NCI-H510A treated with DMSO at 0.1 percent for 48 hours (cell line): ENCODE data around the gene STK39.
"Not testable (repeated sequence)": the region's sequence is repeated elsewhere in the genome, so short reads cannot be mapped to it uniquely, and the experiment has no call there.

Experiments used
- DNase-seq: peaks from one replicate; lab custom pipeline; 2025; lab: John Stamatoyannopoulos, UW

Gene STK39

DNA sequence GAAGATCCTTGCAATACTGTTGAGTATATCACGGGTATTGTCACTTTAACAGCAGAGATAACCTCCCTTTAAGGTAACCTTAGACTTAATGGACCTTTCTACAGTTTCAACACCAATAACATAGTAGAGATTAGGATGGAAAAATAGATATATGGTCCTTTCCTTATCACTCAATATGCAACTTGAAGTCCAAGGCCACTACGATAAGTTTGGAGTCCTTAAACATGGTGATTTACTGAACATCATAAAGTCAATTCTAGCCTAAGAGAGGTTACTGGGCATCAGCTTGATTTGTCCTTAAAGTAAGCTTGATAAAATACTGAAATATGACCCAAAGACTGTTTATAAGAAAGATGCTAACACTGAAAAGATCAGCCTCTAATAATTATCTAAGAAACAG is 203.2 kb downstream of the STK39 start:
- DNase-seq: no peak

DNA sequence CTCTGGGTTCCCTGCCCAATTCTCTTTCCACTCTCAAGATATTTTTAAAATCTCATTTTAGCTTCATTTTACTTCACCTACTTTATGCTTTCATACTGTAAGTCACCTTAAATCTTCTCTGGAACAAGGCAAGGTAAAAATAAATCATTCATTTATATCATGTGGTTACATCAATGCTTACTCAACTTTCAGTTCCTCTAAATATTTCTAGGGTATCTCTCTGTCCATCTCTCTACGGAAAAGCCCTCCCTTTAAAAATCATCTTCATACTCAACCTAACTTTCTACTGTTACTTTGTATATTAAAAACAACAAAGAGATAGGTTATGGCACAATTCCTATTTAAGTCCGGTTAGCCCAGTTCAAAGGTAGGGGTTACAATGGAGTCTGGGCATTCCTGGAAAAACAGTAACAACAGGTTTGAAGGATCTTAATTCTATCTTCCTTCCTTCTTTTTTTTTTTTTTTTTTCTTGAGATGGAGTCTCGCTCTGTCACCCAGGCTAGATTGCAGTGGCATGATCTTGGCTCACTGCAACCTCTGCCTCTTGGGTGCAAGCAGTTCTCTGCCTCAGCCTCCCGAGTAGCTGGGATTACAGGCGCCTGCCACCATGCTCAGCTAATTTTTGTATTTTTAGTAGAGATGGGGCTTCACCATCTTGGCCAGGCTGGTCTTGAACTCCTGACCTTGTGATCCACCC is 205.1 kb downstream of the STK39 start:
- not testable (repeated sequence) for DNase-seq

DNA sequence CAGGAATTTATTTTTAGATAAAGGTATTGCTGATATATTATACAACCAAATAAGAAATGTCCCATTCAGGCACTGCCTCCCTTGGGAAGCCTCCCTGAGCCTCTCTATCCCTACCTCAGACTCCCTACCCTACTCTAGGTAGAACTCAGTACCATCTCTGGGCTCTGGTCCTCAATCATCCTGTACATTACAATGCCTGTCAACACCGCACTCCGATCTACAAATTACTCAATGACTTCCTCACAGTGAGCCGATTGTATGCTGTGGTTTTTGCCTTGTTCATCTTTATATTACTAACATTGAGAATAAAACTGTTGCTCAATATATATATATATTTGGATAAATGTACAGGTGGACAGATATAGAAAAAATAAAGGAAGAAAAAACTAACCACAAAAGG is 207.5 kb downstream of the STK39 start:
- DNase-seq: no peak

DNA sequence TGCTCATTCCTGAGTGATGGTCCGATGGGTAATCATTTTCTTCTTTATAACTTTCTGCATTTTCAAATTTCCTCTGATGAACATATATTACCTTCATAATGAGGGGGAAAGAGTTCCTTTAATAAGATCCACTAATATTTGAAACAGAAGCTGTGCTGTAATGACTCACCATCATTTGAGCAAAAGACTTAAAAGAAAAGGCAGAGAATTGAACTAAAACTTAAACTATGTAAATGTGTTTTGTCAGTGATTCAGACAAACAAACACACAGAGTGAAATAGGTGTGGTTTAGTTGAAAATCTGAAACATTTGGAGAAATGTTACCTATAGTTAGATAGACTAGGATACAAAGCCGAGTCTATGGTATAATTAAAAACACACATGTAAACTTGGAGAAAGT is 209.6 kb downstream of the STK39 start:
- no peak for DNase-seq

DNA sequence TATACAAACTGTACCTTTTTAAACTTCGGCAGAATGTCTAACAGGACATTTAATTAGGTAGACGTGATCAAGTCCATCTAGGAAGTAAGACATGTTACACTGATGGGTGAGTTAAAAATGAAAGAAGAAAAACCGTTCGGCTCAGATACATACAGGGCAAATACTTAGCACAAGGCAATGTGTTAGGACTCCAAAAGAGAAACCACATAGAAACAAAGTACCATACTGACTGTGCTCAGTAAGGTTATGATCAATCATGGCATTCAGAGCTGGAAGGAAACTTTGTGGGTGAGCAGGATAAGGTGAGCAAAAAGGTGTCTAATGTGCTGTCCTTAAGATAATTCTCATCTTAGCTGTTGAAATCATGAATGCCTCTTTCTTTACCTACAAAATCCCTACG is 211.9 kb downstream of the STK39 start:
- no peak for DNase-seq

DNA sequence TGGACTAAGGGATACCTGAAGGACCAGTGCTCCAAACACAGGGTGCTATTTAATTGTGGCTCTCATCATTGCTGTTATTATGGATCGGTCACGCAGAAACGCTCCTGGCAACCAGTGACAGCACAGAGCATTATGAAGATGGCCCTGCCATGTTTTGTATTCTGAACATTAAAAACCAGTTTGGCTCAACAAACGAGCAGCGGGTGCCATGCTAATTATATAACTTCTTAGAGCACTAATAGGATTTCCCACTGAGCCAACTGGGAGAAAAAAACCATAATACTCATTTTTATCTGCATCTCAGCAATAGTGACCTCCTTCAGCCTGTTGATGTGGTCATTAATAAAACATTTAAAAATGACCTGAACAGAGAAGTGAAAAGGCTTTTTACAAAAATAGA is 212.8 kb downstream of the STK39 start:
- no peak for DNase-seq

DNA sequence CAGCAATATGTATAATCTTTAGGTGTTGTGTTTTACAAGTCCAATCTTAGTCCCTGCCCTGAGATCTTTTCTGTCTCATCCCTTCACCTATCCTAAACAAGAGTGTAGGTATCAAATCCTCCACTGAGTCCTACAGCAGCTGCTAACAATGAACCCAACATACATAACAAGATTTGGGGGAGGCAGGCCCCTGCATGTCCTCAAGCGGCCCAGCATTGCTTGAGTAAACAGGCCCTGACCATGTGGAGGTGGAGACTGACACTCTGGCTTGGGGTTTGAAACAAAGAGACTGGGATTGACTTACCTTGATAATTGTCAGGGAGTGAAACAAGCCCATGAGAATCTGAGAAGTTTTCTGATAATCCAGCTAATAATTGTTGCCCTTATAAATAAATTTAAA is 213.4 kb downstream of the STK39 start:
- DNase-seq: peak; percentile 38

DNA sequence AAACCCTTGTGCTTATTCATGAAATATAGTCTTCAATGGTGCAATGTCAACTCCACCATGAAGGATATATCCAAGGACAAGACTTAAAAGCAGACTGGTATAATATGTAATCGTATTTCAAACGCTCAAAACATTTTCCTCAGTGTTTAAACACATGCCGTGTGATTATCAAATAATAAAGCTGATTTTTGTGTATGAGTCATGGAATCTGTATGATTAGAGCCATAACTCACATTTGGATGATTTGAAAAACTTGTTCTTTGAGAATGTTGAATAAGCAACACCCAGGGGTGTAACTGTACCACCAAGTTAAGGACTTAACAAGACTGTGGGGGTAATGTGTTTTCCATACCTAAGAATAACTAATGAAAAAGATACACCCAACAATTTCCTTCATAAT is 215.3 kb downstream of the STK39 start:
- DNase-seq: no peak

DNA sequence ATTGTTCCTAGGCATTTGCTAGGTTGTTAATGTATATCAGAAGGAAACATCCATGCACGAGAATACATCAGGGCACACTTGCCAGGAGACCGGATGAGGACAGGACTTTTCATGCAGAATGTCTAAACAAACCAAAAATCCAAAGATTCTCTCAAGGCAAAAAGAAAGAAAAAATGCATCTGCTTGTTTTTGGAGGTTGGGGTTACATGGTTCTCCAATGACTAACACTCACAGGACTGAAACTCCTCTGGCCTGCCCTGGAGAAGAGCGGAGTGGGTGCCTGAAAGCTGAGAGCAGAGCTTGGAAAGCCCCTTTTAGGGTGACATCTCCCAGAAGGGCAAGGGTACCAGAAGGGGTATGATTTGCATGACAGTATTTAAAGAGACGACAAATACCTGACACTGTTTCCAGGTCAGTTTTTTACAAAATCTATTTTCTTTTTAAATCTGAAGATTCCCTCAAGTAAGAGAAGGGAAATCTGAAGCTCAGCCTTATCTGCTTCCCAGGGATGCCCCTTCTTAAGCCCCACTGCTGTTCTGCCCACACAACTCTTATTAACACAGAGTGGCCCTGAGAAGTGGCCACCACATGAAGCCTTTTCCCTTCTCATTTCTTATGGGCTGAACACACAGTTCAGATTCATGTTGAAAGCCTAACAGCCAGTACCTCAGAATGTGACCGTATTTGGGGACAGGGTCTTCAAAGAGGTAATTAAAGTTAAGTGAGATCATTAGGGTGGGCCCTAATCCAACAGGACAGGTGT is 216.4 kb downstream of the STK39 start:
- DNase-seq: no peak

DNA sequence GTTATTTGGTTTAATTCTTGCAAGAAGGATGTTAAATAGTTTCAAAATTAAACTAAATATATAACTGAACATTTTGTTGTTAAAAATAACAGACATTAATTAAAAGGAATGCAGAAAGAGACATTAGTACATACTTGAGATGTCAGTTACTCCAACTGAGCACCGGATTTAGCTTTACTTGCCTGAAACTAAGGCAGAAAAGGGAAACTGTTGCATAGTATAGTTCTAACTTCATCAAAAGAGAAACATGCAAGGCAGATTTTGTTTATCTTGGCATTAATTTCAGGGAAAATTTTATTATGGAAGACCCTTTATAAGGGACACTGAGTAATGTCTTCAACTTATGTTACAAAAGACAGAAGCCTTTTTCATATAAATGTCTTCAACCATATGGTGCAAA is 218.3 kb downstream of the STK39 start:
- no peak for DNase-seq

DNA sequence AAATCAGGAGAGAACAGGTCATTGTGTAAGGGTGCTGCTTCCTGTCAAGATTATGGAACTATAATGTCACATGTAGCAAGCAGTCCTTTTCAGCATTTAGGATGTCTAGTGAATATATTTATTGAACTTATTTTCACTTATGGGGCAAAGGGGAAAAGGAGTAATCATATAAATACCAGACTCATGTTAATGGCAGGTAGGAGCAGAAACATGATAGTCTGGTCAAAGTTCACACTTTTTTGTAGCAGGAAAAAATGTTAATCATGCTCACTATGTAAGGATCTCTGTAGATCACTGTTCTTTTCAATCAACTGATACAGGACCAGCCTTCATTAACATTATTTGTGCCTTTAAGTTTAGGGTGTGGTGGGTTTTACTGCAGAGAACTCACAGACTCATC is 219.0 kb downstream of the STK39 start:
- no peak for DNase-seq

DNA sequence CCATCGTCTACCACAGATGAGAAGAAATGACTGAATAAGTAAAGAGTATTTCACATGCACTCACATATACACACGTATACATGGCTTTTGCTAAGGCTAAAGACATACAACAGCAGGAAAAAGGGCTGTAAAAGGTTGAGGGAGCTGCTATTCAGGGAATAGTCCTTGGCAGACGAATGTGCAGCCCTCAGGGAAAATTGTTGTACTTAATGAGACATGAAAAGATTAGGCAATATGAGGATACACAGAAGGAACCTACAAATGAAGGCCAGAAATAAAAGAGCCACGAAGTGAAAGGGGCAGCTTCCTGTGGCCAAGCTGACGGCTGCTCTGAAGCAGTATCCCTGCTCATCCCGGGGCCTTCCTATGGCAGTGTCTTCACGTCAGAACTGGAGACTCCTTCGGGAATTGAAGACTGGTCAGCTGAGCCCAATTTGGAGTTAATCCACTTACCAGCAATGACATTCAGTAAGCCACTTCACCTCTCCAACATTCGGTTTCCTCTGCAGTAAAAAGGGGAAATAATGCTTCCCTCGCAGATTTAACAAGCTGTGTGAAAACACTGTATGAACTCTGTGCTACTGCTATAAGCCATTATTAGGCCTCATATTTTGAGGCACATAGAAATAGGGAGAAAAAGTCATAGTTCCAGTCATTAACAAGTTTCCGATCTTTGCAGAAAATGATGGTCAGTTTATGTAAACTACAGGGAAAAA is 221.8 kb downstream of the STK39 start:
- no peak for DNase-seq

DNA sequence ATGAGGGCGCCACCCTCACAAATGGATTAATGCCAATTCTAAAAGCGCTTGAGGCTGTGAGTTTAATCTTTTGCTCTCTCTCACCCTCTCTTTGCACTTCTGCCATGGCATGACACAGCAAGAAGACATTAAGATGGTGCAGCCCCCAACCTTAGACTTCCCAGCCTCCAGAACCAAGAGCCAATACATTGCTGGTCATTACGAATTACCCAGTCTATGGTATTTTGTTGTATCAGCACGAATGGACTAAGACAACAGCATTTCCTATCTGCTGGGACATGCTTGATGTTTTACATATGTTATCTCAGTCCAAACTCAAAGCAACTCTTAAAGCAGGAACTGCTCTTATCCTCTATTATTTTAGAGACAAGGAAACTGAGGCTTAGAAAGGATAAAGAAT is 222.9 kb downstream of the STK39 start:
- no peak for DNase-seq

DNA sequence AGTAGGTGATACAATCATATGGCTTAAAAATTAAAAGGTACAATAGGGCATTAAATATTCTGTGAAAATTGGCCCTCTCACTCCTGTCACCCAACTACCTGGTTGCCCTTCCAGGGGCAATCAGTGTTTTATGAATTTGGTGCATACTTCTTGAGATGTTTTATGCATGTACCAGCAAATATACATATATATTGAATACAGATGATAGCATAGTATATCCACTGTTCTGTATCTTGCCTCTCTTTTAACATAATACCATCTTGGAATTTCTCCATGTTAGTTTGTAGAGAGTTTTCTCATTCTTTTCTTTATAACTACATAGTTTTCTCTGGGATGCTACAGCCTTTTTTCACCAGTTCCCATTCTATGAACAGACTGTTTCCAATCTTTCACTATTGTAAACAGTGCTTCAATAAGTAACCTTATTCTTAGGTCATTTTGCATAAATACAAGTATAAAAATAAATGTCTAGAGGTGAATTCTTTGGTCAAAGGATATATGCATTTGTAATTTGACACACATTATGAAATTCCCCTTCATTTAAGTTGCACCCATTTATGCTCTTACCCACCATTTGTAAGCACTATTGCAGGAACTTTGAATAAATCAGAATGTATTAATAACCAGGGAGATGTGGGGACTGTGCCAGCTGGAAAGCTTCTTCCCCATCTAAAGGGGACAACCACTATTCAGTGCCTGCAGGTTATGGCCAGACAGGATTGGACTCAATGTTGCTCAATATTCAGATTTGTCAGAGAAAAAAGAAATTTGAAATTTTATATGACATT is 225.4 kb downstream of the STK39 start:
- DNase-seq: no peak

DNA sequence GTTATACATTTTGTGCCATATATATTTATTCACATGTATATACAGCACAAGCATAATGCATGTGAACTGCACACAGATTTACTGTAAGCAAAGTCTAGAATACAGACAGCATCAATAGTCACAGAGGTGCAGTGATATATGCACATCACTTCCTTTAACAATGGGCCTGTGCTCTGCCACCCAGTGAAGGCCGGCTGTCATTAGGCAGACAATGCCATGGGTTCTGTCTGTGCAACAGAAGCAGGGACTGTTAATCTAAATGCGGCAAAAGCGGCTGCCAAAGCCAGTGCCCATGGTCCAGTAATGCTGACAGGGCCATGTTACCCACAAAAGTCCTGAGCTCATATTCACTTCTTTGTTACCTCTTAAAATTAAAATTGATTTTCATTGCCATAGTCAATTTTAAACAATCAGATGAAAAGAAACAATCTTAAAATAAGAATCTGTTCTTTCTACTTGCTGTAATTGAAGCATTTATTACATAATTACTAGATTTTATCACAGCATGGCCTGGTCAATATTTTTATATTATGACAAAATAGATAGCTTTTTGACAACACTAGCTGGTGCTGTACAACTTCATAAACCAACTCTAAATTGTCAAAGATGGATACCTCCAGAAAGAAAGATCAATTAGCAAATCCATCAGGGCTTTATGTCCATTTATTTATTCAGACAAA is 232.0 kb downstream of the STK39 start:
- no peak for DNase-seq

DNA sequence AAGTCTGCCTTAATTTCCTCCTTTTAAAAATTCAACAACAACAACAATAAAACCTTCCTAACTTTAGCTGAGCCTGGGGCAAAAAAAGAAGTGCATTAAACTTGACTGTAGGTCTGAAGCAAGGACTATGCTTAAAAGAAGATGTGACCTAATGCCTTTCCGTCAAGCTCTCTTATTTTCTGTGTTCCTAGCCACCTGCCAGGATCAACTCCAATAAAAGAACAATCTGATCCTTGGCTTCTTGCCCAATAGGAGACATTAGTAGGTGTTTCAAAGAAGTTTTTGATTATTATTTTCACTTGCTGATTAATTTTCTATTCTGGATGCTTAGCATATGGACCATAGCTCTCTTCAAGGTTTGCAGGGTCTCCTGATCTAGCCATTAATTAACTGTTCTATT is 237.5 kb downstream of the STK39 start:
- no peak for DNase-seq

DNA sequence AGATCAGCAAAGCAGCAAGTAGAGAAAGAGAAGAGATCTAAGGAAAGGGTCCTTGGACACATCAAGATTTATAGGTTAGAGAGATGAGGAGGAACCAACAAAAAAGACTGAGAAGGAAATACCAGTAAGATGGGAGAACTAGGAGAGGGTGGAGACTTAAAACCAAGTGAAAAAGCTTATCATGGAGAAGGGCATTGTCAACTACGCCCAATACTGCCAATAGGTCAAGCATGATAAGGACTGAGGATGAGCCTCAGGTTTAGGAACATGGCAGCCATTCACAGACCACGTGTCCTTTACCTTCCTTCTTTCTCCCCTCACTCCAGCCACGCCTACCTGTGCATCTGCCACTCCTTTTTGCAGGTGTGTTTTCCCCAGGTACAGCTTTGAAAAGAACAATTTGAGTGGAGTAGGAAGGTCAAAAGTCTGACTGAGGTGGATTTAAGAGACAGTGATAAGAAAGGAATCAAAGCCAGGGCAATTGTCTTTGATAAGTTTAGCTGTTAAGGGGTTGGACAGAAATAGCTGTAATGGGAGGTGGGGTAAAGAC is 238.7 kb downstream of the STK39 start:
- DNase-seq: no peak

DNA sequence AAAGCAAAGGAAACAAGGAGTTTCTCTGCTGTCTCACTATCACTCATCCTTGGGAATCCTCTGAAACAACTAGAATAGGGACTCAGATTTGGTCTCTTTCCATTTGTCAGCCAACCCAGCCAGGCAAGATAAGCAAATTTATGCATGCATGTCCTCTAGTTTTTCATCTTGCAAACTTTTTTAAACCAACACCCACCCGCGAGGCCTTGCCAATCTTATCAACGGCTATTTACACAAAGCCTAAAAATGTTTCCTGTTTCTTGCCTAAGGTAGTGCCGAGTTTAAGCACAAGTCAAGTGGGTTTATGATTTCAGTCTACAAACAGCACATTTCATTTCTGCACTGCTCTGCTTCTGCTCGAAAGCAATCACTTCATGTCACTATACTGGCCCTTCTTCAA is 240.9 kb downstream of the STK39 start:
- DNase-seq: peak; percentile 6

DNA sequence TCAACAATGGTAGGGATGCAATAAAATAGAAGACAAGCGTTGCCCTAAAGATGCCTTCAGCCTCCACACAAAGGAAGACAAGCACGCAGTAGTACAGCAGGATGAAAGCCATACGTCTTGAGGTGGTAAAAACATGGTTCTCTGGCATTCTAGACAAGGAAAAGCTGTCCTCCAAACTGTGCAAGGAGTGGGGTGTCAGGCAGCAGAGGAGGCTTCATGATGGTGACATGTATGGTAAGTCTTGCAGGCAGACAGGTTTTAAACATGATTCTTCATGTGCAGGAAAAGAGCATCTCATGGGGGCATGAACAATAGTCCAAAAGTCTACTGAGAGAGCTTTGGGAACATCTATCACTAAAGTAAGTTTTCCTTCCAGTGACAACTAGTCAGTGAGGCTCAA is 241.8 kb downstream of the STK39 start:
- no peak for DNase-seq

DNA sequence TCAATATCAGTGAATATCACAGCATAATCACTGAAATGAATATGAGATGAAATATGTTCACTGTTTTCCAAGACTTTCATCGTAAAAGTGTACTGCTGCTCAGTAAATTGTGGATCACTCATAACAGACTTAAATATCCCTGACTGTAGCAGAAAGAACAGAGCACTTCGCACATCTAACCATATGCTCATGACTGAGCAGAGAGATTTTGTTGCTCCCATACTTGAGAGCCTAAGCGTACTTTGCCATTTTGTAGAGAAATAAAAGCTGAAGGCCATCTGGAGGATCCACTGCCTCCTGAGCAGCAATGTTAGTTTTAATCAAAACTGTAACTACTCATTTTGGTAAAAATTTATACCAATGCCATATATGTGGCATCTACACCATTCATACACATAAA is 243.5 kb downstream of the STK39 start:
- DNase-seq: no peak

DNA sequence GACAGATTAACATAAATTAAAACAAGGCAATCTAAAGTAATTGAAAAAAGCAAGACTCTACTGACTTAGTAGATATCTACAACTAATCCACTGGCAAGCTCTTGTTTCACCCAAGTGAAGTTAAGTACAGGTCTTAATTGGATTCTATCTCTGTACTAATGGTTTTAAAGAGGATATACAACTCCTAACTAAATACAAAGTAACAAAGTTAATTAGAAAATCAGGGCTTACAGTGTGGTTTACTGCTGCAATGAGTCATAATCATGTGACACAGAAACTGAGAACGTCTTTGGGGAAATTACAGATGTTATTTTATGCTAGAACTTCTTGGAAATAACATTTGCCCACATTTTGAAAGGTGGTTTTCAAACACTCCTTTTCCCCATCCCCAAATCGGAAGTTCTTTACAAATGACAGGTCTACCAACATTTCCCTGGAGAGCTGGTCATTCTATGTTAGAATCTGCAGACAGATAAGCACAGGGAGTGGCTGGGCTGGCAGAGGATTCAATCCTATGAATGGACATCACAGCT is 245.3 kb downstream of the STK39 start:
- no peak for DNase-seq
